AG04449 (cell line): ENCODE measurements around the gene AP2M1.

Experiments
- CTCF ChIA-PET: fragments of 350-600 bp; formaldehyde crosslinking; extraction: SDS; loops from one replicate; lab custom pipeline; 2021; ENCODE audit warnings: antibody characterized with exemption; lab: Yijun Ruan, JAX
- POLR2A ChIA-PET: fragments of 400-600, 350-600 bp; formaldehyde crosslinking; extraction: SDS; loops from one replicate; lab custom pipeline; 2020; ENCODE audit warnings: antibody characterized with exemption, inconsistent platforms; lab: Yijun Ruan, JAX
- DNase-seq: peaks from one replicate; pipeline ENCODE4 v3.0.0-alpha.2; 2010; ENCODE audit warnings: low read depth, low spot score
- H3K4me3 ChIP-seq: 2 replicates; pipeline ENCODE4 v1.5.1; 2011; ENCODE audit warnings: low read depth, mild to moderate bottlenecking, control low read depth, low read length
- TF ChIP-seq, protein P1 (sequence below): IDR thresholded peaks from one replicate; pipeline ENCODE4 v1.5.1; 2011; ENCODE audit warnings: mild to moderate bottlenecking, moderate library complexity, low read length, control low read depth, inconsistent platforms; ENCODE audit not compliant: insufficient read depth; ENCODE audit errors: missing control alignments

Gene AP2M1

DNA sequence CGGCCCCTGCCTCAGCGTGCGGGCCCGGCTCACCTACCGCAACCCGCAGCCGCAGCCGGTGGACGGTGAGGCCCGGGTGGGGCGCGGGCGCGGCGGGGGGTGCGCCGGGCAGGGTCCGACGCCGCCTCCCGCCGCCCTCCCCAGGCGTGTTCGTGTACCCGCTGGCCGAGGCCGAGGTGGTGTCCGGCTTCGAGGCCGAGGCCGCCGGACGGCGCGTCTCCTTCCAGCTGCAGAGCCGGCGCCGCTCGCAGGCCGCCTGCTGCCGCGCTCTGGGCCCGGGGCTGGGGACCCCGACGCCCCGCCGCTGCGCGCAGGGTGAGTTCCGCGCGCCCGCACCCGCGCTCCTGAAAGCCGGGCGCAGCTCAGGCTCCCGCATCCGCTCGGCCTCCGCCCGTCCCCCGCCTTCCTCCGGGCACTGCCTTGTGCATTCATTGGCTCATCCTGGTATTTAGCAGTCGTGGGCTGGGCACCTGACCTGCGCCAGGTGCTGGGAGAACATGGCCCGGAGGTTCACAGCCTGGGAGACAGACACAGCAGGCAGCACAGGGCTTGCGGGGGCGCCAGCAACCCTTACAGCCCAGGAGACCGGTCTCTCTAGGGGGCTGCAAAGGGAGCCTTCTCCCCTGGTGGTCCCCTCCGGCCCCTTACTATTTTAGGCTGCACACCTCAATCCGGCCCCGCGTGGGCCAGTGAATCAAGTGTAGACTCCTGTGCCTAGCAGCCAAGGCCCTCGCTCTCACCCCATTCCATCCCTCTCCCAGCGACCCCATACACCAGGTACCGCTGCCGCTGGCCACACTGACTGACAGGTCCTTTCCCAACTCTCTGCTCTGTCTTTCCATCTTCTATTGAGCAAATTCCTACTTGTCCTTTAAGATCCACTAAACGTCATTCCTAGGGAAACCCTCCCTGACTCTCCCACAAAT is 56.2 kb downstream of the AP2M1 start:
- no peak overlapping the region for H3K4me3 ChIP-seq
- DNase-seq, result no peak
- POLR2A ChIA-PET, result no interaction called here
- CTCF ChIA-PET, result interaction anchor here (0.6 to 2.5 kb wide), 6 partner anchors 8 to 19 kb away, joined by 3 to 6 read pairs (median 5); no protein-coding TSS in a partner anchor
- TF ChIP-seq, protein P1, sequence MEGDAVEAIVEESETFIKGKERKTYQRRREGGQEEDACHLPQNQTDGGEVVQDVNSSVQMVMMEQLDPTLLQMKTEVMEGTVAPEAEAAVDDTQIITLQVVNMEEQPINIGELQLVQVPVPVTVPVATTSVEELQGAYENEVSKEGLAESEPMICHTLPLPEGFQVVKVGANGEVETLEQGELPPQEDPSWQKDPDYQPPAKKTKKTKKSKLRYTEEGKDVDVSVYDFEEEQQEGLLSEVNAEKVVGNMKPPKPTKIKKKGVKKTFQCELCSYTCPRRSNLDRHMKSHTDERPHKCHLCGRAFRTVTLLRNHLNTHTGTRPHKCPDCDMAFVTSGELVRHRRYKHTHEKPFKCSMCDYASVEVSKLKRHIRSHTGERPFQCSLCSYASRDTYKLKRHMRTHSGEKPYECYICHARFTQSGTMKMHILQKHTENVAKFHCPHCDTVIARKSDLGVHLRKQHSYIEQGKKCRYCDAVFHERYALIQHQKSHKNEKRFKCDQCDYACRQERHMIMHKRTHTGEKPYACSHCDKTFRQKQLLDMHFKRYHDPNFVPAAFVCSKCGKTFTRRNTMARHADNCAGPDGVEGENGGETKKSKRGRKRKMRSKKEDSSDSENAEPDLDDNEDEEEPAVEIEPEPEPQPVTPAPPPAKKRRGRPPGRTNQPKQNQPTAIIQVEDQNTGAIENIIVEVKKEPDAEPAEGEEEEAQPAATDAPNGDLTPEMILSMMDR, result no peak

DNA sequence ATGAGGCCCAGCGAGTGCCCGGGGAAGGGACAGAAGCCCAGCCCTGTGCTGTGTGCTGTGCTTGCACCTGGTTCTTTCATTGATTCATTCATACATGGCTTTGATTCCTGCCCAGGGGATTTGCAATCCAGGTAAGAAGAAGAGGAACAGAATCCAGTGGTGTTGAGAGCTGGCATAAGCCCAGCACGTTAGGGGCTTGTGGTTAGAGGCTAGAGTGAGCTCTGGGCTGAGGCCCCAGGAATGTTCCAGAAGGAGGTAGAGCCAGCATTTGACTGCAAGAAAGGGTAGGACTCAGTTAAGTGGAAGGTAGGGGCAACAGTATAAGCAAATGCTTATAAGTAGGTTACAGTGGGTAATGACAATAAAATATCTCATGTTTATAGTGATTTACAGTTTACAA is 57.0 kb downstream of the AP2M1 start:
- CTCF ChIA-PET, result interaction anchor here (0.6 to 2.5 kb wide), 5 partner anchors 9 to 20 kb away, joined by 3 to 8 read pairs (median 4); partner anchors contain the start of gene EEF1AKMT4
- POLR2A ChIA-PET, result no interaction called here
- TF ChIP-seq, protein P1, result no peak
- DNase-seq, result no peak
- no peak overlapping the region for H3K4me3 ChIP-seq

DNA sequence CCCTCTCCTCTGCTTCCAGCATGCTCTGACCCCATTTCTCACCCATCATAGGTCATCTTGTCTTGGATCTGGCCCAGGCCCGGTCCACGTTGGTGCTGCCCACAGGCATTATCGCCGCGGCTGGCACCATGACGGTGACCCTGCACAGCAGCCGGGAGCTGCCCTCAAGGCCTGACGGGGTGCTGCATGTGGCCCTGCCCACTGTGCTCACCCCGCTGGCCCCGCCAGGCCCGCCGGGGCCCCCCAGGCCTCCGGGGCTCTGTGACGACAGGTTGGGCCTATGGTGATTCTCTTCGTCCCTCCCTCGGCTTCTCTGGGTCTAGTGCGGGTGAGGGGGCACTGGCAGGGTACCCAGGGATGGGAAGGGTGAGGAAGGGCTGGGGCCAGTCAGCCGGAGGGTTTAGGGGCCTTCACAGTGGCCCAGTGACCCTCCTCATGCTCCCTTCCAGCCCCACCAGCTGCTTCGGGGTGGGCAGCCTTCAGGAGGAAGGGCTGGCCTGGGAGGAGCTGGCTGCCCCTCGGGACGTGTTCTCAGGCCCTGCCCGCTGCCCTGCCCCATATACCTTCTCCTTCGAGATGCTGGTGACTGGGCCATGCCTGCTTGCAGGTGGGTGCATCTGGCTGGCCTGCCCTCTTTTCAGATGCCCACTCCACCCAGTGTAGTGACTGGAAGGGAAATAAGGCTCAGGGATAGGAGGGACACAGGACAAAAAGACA is 58.6 kb downstream of the AP2M1 start:
- TF ChIP-seq, protein P1, result no peak
- ChIA-PET POLR2A (no interaction called here), CTCF (interaction anchor here (1.1 to 2.2 kb wide), 5 partner anchors 8 to 21 kb away, joined by 3 to 8 read pairs (median 4); partner anchors contain the start of gene EEF1AKMT4)
- H3K4me3 ChIP-seq, result no peak overlapping the region
- DNase-seq, result no peak
